GM19455 (cell line): ENCODE results near the gene VPS41.

ENCODE experiments used
- ATAC-seq: cut with Tn5 transposase; IDR thresholded peaks from one replicate; pipeline ENCODE4 v1.9.1; 2021; ENCODE audit not compliant: unreplicated experiment

VPS41 gene

DNA sequence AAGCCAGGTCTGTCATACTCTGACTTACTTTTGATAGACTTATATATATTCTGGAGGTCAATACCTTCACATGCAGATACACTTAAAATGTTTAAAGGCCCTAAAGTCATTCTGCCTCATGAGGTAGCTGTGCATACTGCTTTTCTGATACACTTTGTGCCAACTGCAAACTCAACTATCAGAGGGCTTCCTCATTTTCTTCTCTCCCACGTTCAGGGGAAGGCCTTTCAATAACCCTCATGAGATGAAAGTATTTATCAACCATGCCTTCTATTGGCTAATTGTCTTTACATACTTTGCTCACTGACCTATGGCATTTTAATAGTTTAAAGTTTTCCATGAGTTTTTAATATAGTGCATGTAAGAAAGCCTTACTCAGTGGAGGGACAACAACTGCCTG is 165.1 kb downstream of the VPS41 start:
- ATAC-seq = no peak

DNA sequence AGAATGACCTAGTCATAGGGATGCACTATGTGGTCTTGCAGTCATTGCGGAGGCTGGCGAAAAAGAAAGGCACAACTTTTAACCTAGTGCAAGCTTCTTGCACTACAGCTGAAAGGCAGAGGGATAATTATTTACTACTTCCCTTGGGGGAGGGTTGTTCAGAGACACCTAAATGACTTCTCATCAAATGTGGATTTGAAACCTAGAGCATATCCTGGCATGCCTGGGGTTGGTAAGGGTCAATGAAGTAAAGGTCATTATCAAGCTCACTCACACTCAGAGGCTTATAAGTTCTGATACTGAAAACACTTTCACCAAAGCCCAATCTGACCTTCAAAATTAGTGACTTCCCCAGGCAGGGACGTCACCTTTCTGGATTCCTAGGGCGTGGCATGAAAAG is 168.9 kb downstream of the VPS41 start:
- no peak for ATAC-seq

DNA sequence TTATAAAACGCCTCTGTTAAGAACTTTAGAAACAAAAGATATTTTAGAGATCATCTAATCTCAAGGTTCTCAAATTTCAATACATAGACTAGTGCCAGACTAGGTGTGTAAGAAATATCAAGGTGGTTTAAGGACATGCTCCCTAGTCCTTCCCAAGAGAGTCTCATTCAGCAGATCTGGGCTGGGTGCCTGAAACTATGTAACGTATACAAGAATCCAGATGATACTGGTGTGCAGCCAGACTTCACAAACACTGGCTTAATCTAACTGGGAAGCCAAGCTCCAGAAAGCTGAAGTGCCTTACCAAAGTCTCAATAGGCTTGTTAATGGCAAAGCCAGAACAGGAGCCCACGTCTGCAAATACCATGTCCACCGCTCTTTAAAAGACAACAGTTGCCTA is 172.9 kb downstream of the VPS41 start:
- ATAC-seq = no peak

DNA sequence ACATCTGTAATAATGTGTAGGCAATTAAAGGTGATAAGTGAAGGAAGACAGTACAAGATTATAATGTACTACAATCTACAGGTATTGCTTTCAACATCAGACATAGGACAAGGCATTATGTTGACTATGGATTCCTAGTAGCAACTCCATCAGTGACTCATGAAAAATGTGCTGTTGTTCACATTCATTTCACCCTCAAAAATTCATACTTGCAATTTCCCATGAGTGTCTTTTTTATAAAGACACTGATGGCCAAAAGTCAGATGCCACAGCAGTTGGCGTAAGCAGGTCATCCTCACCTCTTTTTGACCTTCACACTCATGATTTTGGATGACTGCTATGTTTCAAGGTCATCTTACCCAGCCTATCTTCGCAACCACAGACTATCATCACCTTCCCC is 177.8 kb downstream of the VPS41 start:
- no peak for ATAC-seq

DNA sequence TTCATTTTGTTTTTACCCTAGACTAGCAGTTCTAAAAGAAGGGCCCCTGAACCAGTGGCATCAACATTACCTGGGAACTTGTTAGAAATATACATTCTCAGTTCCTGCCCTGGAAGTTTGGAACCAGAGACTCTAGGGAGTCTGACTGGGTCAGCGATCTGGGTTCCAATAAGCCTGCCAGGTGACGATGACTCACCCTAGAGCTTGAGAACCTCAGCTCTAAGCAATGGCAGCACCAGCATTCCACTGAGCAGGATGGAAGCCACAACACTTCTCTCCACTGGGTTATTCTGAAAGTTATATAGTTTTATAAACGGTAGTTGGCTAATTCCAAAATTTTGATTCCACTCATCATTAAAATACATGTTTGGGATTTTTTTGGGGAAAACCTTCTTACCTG is 180.8 kb downstream of the VPS41 start:
- ATAC-seq = no peak

DNA sequence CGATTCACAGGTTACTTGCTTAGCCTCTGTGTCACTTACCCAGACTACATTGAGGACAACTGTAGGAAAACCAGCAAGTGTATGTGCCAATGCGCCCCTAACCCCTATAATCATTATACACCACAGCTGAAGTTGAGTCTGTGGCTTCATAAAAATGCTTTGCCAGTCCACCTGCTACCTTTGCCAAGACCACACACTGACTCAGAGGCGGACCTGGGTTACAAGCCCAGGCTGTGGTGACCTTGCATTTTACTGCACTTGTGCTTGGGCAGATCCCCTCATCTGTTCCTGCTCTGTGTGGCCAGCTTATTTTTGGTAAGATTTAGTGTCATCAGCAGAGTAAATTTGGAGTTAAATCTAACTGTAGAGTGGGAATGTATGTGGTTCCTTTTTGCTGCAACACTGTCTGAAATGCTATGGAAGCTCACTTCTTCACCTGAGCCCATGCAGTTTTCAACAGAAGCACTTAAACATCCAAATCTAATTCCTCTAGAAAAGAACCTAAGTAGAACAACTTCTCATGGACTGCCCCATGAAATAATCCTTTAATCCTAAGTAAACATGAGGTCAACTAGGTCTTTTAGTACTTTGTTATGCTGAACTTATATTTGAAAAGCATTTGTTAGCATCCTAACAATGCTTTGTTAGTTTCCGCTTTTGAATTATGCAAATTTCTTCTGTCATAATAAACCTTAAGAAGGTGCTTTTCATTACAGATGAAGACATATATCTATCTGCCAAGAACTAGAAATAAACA is 181.6 kb downstream of the VPS41 start:
- no peak for ATAC-seq

DNA sequence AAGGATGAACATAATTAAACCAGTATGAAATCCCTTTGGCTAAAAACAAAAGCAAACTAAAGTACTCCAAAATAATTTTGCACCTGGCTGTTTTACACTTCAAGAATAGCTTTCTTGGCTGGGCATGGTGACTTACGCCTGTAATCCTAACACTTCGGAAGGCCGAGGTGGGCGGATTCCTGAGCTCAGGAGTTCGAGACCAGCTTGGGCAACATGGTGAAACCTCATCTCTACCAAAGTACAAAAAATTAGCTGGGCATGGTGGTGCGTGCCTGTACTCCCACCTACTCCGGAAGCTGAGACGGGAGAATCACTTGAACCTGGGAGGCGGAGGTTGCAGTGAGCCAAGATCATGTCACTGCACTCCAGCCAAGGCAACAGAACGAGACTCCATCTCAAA is 185.7 kb downstream of the VPS41 start:
- no peak for ATAC-seq

DNA sequence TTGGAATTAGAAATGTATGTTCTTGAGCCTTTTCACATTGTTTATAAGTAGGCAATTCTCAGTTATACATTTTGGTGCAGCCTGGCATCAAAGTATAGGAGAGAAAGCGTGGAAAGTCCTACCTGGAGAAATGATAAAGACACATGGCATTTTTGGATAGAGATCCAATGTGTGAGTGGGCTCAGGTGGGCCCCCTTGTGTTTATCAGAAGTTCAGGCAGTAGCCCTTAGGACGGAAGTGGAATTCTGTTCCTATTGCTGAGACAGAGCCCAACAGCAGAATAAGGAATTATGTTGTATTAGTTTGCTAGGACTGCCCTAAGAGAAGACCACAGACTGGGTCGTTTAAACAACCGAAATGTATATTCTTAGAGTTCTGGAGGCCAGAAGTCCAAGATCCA is 192.6 kb downstream of the VPS41 start:
- ATAC-seq = no peak

DNA sequence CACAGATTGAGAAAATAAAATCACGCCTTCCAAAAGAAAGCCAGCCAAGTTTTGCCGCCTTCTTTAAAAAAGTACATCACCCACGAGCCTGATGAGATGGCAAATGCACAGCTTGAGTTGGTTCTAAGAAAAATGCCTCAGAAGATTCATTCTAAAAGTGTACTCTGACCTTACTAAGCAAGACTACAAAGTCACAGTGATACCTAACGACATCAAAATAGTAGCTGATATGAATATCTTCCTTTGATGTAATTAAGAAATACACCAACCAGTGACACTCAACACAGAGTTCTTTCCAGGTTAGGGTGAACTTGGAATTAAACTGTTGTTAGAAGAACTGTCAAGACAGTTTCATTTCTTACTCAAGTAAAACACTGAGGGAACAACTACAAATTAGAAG is 199.9 kb downstream of the VPS41 start:
- no peak for ATAC-seq

DNA sequence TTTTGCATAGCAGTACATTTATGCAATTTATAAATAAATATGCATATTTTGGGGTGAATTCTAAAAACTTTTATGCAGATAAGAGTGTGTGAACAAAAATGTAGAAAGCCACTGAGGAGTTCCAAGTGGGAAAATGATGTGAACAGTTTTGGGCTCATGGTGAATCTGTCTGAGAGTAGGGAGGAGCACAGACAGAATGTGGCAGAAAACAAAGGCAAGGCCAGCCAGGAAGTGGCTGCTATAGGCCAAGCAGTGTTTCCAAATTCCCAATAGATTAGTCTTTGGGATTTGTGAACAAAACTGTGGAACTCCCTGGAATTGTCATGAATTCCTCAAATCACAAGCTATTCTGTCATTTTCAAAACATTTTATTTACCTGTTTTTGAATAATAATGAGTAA is 204.2 kb downstream of the VPS41 start:
- no peak for ATAC-seq

DNA sequence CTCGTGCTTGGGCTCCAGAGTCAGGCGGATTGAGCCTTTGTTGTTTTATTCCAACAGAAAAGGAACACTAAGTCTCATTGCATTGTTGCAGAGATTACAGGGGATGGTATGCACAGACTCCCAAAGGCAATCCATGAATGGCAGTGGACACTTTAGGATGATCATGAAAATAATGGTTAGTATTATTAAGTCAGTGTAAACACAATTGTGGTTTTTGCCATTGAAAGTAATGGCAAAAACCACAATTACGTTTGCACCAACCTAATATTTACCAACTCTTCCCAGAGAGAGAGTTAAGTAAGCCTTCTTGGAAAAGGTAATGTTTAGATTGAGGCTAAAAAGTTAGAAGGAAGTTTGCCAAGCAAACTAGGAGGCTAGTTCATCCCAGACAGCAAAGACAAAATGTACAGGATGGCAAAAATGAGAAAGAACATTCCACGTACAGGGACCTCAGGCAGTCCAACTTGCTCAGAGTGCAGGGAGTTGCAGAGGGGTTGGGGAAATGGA is 204.9 kb downstream of the VPS41 start:
- no peak for ATAC-seq

DNA sequence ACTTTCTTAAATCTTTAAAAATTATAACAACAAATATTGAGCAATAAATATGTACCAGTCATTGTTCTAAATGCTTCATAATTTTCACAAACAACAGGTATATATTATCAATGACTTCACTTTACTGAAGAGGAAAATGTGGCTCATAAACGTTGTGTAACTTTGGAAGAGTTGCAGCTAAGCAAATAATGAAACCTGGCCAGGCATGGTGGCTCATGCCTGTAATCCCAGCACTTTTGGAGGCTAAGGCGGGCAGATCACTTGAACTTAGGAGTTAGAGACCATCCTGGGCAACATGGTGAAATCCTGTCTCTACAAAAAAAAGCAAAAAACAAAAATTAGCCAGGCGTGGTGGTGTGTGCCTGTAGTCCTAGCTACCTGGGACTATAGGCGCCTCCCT is 205.9 kb downstream of the VPS41 start:
- no peak for ATAC-seq

DNA sequence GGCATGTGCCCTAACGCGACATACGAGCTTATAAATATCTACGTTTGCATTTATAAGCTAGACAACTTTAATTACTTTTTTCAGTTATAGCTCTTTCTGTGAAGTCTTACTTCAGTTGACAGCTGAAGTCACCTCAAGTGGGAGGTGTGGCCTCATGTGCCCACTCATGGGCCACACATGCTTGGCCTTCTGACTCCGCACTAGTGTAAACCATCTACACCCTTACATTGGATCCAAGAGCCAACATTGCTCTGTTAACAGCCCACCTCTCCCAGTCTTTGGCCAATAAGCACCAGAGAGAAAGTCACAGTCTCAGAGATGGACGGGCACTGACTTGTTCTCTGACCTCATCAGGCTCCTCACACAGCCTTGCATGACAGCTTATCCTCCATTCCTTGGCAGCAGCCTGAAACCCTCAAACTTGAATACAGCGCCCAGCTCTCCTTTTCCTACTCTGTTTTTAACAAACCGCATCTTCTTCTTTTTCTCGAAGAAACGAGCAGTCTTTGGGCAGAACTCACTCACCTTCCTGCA is 206.9 kb downstream of the VPS41 start:
- ATAC-seq = no peak

DNA sequence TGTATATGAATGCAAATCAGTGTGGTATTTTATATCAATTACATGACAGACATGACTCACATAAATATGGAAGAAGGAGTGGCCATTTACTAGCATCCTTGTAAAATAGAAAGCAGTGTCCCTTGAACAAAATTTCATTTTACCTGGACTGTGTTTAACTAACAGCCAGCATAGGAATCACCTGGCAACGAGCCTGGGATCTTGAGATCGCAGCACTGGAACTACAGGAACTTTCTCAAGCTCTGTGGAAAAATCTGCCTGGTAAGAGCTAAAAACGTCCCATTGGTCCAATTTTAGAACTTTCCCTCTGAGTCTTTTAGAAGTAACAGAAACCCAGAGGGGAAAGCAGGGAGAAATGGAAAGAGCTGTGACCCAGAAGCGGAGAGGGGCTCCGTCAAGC is 208.9 kb downstream of the VPS41 start:
- no peak for ATAC-seq

DNA sequence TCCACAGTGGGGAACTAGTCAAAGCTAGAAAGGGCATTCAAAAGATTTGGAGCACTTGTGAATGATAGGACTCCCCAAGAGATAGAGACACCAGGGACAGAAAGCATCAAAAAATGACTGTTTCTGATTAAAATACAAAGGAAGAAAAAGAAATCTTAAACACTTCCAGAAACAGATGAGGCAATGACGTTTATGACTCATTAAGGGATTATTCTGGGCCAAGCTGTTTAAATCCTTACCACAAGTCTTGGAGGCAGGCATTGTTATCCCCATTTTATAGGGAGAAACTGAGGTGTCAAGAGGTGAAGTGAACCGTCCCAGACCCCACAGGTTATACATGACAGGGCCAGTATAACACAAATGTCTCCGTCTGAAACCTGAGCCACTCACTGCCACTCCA is 209.5 kb downstream of the VPS41 start:
- no peak for ATAC-seq

DNA sequence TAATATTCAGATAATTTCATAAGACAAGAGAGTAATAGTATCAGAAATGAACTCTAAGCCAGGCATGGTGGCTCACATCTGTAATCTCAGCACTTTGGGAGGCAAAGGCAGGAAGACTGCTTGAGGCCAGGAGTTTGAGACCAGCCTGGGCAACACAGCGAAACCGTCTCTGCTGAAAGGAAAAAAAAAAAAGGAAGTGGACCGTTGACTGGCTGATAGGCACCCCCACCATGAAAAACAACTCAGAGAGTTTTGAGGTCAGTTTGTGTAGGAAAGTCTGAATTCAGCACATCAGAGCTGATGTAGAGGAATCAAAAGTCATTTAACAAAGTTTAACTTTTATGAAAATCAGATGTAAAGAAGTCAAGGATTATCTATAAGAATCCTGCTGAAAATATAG is 214.7 kb downstream of the VPS41 start:
- no peak for ATAC-seq

DNA sequence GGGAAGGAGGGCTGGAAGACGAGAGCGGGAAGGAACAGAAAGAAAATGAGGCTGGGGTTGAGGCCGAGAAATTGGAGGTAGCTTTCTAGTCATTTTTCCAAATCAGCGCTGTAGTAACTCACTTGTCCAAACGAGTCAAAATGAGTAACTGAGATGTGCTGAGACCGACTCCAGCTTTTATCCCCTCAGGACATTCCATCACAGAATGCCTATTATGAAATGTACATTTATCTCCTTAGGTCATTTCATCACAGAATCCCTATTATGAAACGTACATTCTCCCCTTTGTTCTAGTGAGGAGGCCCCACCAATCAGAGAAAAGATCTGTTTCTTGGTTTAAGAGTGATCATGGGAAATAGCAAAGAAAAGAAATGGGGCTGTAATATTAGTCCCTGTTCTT is 222.1 kb downstream of the VPS41 start:
- ATAC-seq = no peak

DNA sequence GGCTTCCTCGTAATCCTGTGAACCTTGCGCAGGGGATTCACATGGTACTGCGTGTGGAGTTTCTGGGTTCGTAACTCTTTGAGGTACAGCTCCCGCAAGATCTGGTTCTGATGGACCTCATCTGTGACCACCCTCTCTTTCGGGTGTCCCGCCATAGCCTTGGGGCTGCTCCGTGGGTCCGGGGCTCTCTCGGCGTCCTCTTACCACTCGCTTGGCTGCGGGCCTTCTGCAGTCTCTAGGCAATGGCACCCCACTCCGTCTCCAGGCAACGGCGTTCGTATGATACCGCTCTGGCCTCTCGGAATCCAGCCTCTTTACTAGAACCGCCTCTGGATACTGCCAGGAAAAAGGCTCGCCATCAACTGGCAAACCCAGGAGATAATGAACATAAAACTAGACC is 223.1 kb downstream of the VPS41 start:
- no peak for ATAC-seq

DNA sequence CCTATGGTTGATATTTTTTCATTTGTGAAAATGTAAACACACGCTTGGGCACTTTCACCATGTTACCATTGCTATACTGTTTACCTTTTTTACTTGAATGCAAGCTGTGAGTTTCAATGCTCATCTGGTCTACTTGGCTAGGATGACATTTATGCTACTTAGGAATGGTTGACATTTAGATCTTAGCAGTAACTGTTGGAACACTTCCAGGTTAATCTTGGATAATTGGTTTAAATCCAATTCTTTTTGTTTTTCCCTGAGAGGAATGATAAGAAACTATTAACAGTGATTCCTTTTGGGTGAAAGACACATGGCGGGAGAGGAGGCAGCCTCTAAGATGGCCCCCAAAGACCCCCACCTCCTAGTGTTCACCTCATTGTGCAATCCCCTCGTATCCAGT is 226.4 kb downstream of the VPS41 start:
- no peak for ATAC-seq

DNA sequence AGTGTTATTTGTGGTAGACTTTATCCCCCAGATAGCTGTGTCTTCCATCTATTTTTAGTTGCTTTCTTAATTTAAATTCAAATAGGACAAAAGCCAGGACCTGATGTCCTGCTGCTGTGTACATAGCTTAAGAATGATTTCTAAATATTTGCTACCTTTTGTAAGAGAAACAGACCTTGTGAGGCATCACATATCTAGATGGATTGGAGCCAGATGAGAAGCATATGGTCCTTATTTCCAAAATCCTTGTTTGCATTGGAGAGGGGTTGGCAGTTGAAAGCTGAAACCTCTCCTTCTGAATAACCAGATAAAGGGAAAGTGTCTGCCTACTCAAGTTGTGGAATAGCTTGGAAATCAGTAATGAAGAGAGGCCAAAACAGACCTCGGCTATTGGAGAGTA is 227.1 kb downstream of the VPS41 start:
- no peak for ATAC-seq

DNA sequence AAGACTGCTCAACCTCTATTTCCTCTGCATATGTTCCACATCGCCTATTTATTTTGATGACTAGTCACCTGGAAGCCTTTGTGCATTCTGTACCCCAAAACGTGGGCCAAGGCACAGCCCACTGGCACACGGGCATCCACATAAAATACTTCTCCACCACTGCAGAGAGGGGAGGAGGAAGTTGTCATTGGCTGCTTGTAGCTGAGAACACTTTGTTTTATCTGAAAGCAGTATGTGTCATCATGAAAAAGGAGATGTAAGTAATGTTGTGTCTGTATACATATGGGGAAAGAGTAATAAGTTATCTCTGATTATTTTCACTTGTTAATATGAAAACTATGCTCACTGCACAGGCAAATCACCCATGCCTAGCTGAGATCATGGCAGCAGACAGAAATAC is 229.6 kb downstream of the VPS41 start:
- no peak for ATAC-seq

DNA sequence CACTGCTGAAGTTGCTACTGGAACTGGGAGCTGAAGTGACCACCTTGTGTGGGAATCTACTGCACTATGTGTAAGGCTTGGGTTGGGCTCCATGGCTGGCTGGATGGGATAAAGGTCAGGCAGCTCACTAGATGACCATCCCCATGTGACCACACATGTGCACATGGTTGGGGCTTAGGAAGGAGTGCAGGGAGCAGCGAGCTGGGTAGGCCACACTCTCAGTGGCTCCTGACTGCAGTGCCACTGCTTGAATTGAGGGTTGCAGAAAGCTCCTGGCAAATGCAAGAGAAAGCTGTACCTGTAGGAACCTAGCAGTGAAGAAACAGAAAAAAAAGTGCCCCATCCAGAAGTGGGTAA is 230.3 kb downstream of the VPS41 start:
- no peak for ATAC-seq
